Measurements from ENCODE around the gene DKKL1.

DKKL1 gene

GRCh38 chr19:49409441-49410029 is 45.9 kb downstream of the DKKL1 start:
- no peaks in the 10 kb centered on the region for H3K27me3 ChIP-seq (ENCODE audit: insufficient read depth, low read length)

GRCh38 chr19:49411681-49412326 is 48.1 kb downstream of the DKKL1 start:
- H3K9ac ChIP-seq (ENCODE audit: low read length) = no peak overlapping the region
- no peaks in the 10 kb centered on the region for H3K27me3 ChIP-seq (ENCODE audit: insufficient read depth, low read length)
- H3K4me1 ChIP-seq (ENCODE audit: insufficient read depth, low read length, severe bottlenecking) = peaks cover 41% of the 10 kb centered on the region
- no peaks in the 10 kb centered on the region for H3K79me2 ChIP-seq (ENCODE audit: insufficient read depth, low read length)
- no peak overlapping the region for H3K27ac ChIP-seq (ENCODE audit: low read depth, low read length, poor library complexity, severe bottlenecking)
- no peaks in the 10 kb centered on the region for H4K20me1 ChIP-seq (ENCODE audit: insufficient read depth, low read length)
- H3K36me3 ChIP-seq (ENCODE audit: insufficient read depth, low read length) = no peaks in the 10 kb centered on the region
- no peaks in the 10 kb centered on the region for H3K9me3 ChIP-seq (ENCODE audit: low read length)
- H3K4me2 ChIP-seq (ENCODE audit: low read length) = no peak overlapping the region
- no peaks in the 10 kb centered on the region for H3F3A ChIP-seq (ENCODE audit: insufficient read depth, low read length)
- no peak overlapping the region for H3K4me3 ChIP-seq (ENCODE audit: low read depth, low read length, poor library complexity, severe bottlenecking)
- no peak overlapping the region for H2AFZ ChIP-seq (ENCODE audit: low read length)
- H3K9me2 ChIP-seq (ENCODE audit: low read depth, low read length) = no peaks in the 10 kb centered on the region
- TF ChIP-seq CTCF (IDR thresholded peaks at IDR 0.05; ENCODE audit: low read length) = no peak
- no peak for TF ChIP-seq EZH2 (IDR thresholded peaks at IDR 0.05; ENCODE audit: borderline replicate concordance, low read length)

More at GRCh38 chr19:49409441-49410029, 45.9 kb downstream of the DKKL1 start:
- Histone ChIP-seq H3K4me3 (ENCODE audit: low read depth, low read length, poor library complexity, severe bottlenecking) (peak overlapping the region; percentile 11), H3K4me2 (ENCODE audit: low read length) (peak overlapping the region; percentile 53), H3K9ac (ENCODE audit: low read length) (peak overlapping the region; percentile 21; the same call in 1 of the 2 replicates), H4K20me1 (ENCODE audit: insufficient read depth, low read length) (no peaks in the 10 kb centered on the region), H3F3A (ENCODE audit: insufficient read depth, low read length) (no peaks in the 10 kb centered on the region), H3K9me2 (ENCODE audit: low read depth, low read length) (no peaks in the 10 kb centered on the region), H3K9me3 (ENCODE audit: low read length) (no peaks in the 10 kb centered on the region), H3K4me1 (ENCODE audit: insufficient read depth, low read length, severe bottlenecking) (peaks cover 28% of the 10 kb centered on the region), H3K36me3 (ENCODE audit: insufficient read depth, low read length) (no peaks in the 10 kb centered on the region), H3K27ac (ENCODE audit: low read depth, low read length, poor library complexity, severe bottlenecking) (peak overlapping the region; percentile 72), H2AFZ (ENCODE audit: low read length) (no peak overlapping the region), H3K79me2 (ENCODE audit: insufficient read depth, low read length) (no peaks in the 10 kb centered on the region)
- TF ChIP-seq EZH2 (IDR thresholded peaks at IDR 0.05; ENCODE audit: borderline replicate concordance, low read length) (no peak), CTCF (IDR thresholded peaks at IDR 0.05; ENCODE audit: low read length) (no peak)

DNA sequence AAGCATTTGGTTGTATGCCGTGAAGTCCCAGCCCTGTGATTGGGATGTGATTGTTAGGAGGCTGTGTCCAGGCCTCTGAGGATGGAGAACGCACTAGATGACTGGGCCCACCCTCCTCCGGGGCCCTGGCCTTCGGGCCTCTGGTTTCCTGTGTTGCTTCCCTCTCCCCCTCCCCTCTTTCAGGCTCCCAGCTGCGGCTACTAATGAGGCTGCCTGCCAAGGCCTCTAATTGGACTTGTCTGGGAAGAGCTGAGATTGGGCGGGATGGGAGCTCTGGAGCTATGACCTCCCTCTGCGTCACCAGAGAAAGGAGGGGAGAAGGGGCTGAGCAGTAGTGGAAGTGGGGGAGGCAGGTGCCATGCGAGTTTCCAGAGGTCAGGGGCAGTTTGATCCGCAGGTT is 49.7 kb downstream of the DKKL1 start:
- TF ChIP-seq EZH2 (IDR thresholded peaks at IDR 0.05; ENCODE audit: borderline replicate concordance, low read length) (no peak), CTCF (IDR thresholded peaks at IDR 0.05; ENCODE audit: low read length) (no peak)
- H3K4me1 ChIP-seq (ENCODE audit: insufficient read depth, low read length, severe bottlenecking) = peaks cover 33% of the 10 kb centered on the region
- H4K20me1 ChIP-seq (ENCODE audit: insufficient read depth, low read length) = no peaks in the 10 kb centered on the region
- no peak overlapping the region for H3K4me2 ChIP-seq (ENCODE audit: low read length)
- H3K9ac ChIP-seq (ENCODE audit: low read length) = no peak overlapping the region
- H3F3A ChIP-seq (ENCODE audit: insufficient read depth, low read length) = no peaks in the 10 kb centered on the region
- H3K36me3 ChIP-seq (ENCODE audit: insufficient read depth, low read length) = no peaks in the 10 kb centered on the region
- H3K27ac ChIP-seq (ENCODE audit: low read depth, low read length, poor library complexity, severe bottlenecking) = no peak overlapping the region
- H3K9me3 ChIP-seq (ENCODE audit: low read length) = no peaks in the 10 kb centered on the region
- H3K27me3 ChIP-seq (ENCODE audit: insufficient read depth, low read length) = no peaks in the 10 kb centered on the region
- H3K4me3 ChIP-seq (ENCODE audit: low read depth, low read length, poor library complexity, severe bottlenecking) = no peak overlapping the region
- no peaks in the 10 kb centered on the region for H3K9me2 ChIP-seq (ENCODE audit: low read depth, low read length)
- no peaks in the 10 kb centered on the region for H3K79me2 ChIP-seq (ENCODE audit: insufficient read depth, low read length)
- H2AFZ ChIP-seq (ENCODE audit: low read length) = no peak overlapping the region
